Glutamatergic neuron (in vitro differentiated cells): ENCODE data around the gene CPNE8. TPM values are rescaled to one million over a fixed set of nuclear protein-coding genes. Genes with fewer than 3 reads are reported as not detected.

Experiments used
- DNase-seq: peaks from one replicate; pipeline ENCODE4 v3.0.0; 2022
- H3K27ac Mint-ChIP-seq: one replicate; pipeline ENCODE4 v1.8.0; 2020; ENCODE audit warnings: mild to moderate bottlenecking, mixed read lengths, inconsistent platforms; ENCODE audit not compliant: unreplicated experiment
- H3K27me3 Mint-ChIP-seq: one replicate; pipeline ENCODE4 v1.8.0; 2020; ENCODE audit warnings: mild to moderate bottlenecking, moderate library complexity, mixed read lengths, inconsistent platforms; ENCODE audit not compliant: unreplicated experiment
- H3K36me3 Mint-ChIP-seq: one replicate; pipeline ENCODE4 v1.8.0; 2020; ENCODE audit warnings: mild to moderate bottlenecking, mixed read lengths, inconsistent platforms; ENCODE audit not compliant: unreplicated experiment
- H3K4me1 Mint-ChIP-seq: one replicate; pipeline ENCODE4 v1.8.0; 2020; ENCODE audit warnings: mild to moderate bottlenecking, low read depth, mixed read lengths, inconsistent platforms; ENCODE audit not compliant: unreplicated experiment
- H3K4me3 Mint-ChIP-seq: one replicate; pipeline ENCODE4 v1.8.0; 2020; ENCODE audit warnings: mild to moderate bottlenecking, mixed read lengths, inconsistent platforms; ENCODE audit not compliant: unreplicated experiment
- H3K9me3 Mint-ChIP-seq: one replicate; pipeline ENCODE4 v1.8.0; 2020; ENCODE audit warnings: mild to moderate bottlenecking, moderate library complexity, mixed read lengths, inconsistent platforms; ENCODE audit not compliant: unreplicated experiment
- total RNA-seq: library from RNA; stranded (reverse); fragmentation: NEBNext Ultra II Directional; extraction: Animal tissue kit (Norgen Biotek cat#: 25700); gene quantifications from one replicate; pipeline ENCODE4 v1.2.1, GENCODE V29; 2021; ENCODE audit not compliant: unreplicated experiment
- TF ChIP-seq, protein P1 (sequence below): fragments of 200-600 bp; sonication (generic); IDR thresholded peaks from one replicate; pipeline ENCODE4 v1.5.0; 2021; ENCODE audit not compliant: partially characterized antibody, unreplicated experiment

CPNE8 gene
- total RNA-seq, 1 donor from 2014 or later: 5.9 TPM

- H3K27me3 Mint-ChIP-seq: no peaks in the 10 kb centered on the region
- no peaks in the 10 kb centered on the region for H3K4me1 Mint-ChIP-seq
- H3K4me3 Mint-ChIP-seq: no peak overlapping the region
- no peaks in the 10 kb centered on the region for H3K36me3 Mint-ChIP-seq
- peaks cover 1% of the 10 kb centered on the region for H3K9me3 Mint-ChIP-seq
- no peak for DNase-seq
- H3K27ac Mint-ChIP-seq: no peak overlapping the region
- TF ChIP-seq, protein P1, sequence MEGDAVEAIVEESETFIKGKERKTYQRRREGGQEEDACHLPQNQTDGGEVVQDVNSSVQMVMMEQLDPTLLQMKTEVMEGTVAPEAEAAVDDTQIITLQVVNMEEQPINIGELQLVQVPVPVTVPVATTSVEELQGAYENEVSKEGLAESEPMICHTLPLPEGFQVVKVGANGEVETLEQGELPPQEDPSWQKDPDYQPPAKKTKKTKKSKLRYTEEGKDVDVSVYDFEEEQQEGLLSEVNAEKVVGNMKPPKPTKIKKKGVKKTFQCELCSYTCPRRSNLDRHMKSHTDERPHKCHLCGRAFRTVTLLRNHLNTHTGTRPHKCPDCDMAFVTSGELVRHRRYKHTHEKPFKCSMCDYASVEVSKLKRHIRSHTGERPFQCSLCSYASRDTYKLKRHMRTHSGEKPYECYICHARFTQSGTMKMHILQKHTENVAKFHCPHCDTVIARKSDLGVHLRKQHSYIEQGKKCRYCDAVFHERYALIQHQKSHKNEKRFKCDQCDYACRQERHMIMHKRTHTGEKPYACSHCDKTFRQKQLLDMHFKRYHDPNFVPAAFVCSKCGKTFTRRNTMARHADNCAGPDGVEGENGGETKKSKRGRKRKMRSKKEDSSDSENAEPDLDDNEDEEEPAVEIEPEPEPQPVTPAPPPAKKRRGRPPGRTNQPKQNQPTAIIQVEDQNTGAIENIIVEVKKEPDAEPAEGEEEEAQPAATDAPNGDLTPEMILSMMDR: no peak
These were observed 58.1 kb downstream of the CPNE8 start for GRCh38 chr12:38847247-38847646.

- TF ChIP-seq, protein P1: no peak
- Mint-ChIP-seq H3K9me3 (no peaks in the 10 kb centered on the region), H3K27ac (no peak overlapping the region), H3K4me1 (no peaks in the 10 kb centered on the region), H3K27me3 (no peaks in the 10 kb centered on the region), H3K36me3 (no peaks in the 10 kb centered on the region), H3K4me3 (no peak overlapping the region)
- no peak for DNase-seq
These were observed 61.1 kb downstream of the CPNE8 start for GRCh38 chr12:38844267-38844666.

DNA sequence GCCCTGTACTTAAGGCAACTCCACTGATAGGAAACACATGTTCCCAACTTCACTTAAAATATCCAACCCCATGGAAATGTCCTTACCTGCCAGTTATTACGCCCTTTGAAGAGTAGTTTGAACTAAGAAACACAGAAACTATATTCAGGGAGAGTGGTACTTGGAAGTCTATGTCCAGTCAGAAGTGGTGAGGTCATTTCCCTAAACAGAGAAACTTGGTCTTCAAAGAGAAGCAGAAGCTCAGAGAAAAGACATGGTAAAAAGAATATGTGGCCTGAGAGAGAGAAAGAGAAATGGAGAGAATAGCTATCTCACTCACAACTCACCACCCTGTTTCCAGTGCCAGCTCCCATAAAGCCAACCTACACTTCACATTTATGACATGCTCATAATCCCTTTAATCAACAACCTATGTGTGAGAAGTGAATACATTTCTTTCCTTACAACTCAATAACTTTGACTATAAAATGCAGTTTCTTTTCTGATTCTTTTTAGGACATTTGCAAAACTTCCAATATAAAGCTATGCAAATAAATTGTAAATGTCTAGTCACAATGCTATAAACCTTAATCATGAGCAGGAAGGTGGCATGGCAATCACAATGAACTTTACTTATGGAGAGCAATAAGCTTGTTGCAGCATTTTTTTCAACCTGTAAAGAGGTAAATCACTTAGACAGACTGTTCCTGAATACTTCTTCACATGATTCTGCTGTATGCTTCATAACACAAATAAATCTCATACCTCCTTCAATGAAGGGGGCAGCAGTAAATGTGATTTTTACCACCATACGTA lies 67.1 kb downstream of the CPNE8 start:
- no peak overlapping the region for H3K4me3 Mint-ChIP-seq
- H3K9me3 Mint-ChIP-seq: no peaks in the 10 kb centered on the region

GRCh38 chr12:38831715-38832114 lies 73.7 kb downstream of the CPNE8 start:
- no peak for DNase-seq
- no peaks in the 10 kb centered on the region for H3K36me3 Mint-ChIP-seq
- TF ChIP-seq, protein P1: no peak
- no peaks in the 10 kb centered on the region for H3K9me3 Mint-ChIP-seq
- H3K4me1 Mint-ChIP-seq: no peaks in the 10 kb centered on the region
- no peak overlapping the region for H3K27ac Mint-ChIP-seq
- no peaks in the 10 kb centered on the region for H3K27me3 Mint-ChIP-seq
- no peak overlapping the region for H3K4me3 Mint-ChIP-seq

More for the DNA sequence above, 67.1 kb downstream of the CPNE8 start:
- Mint-ChIP-seq H3K4me1 (no peaks in the 10 kb centered on the region), H3K27me3 (no peaks in the 10 kb centered on the region), H3K36me3 (no peaks in the 10 kb centered on the region), H3K27ac (no peak overlapping the region)
- TF ChIP-seq, protein P1: no peak
- DNase-seq: no peak

DNA sequence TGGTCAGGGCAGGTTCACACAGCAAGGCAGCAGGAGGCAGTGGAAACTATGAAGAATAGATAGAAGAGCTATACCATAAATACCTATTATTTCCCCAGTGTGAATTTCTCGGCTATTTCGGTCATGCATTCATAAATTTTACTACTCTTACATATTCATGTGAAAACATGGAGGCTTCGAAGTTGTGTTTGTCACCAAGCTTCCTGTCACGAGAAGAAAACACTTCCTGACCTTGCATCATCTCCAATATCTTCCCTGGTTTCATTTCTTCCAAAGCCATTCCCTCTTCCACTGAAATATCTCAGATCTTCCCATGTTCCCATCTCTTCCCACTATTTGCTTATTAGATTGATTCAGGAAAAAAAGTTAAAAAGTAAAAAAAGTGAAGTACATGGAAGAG lies 80.4 kb downstream of the CPNE8 start:
- DNase-seq: no peak
- TF ChIP-seq, protein P1: no peak
- Mint-ChIP-seq H3K27me3 (no peaks in the 10 kb centered on the region), H3K4me1 (no peaks in the 10 kb centered on the region), H3K4me3 (no peak overlapping the region), H3K27ac (no peak overlapping the region), H3K36me3 (no peaks in the 10 kb centered on the region), H3K9me3 (no peaks in the 10 kb centered on the region)
